Measurements from ENCODE around the gene PGBD4. TPM values are rescaled to one million over a fixed set of nuclear protein-coding genes. Genes with fewer than 3 reads are reported as not detected.
A peak's percentile ranks its signal among the peaks of the same experiment; 100 is the strongest.

Gene PGBD4
- total RNA-seq, 1 experiment from 2014 or later, result 1.3 TPM

DNA sequence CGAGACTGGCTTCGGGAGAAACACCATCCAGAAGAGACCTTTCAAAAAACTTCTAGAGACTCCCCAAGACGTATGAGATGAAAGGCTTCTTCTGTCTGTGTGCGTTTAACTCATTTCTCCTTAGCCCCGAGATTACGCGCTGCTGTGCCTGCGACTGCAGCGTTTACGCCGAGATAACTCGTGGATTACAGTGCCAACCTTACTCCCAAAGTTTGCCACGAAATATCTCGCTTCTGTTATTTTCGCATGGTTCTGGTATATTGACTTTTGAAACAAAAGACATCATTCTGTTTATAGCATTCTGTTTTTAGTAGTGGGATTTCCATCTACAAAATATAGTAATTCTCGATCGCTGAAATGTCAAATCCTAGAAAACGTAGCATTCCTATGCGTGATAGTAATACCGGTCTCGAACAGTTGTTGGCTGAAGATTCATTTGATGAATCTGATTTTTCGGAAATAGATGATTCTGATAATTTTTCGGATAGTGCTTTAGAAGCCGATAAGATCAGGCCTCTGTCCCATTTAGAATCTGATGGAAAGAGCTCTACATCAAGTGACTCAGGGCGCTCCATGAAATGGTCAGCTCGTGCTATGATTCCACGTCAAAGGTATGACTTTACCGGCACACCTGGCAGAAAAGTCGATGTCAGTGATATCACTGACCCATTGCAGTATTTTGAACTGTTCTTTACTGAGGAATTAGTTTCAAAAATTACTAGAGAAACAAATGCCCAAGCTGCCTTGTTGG, 467 bp downstream of the PGBD4 start:
- peak overlapping the region; percentile 89 for H3K27ac Mint-ChIP-seq (ENCODE audit: unreplicated experiment)
- TSS peak; percentile 83 for BruUV-seq (replicated peaks)
- no peaks in the 10 kb centered on the region for H3K27me3 Mint-ChIP-seq (ENCODE audit: unreplicated experiment)
- no peak for DNase-seq
- H3K9me3 Mint-ChIP-seq (ENCODE audit: low read depth, unreplicated experiment), result no peaks in the 10 kb centered on the region
- TF ChIP-seq, protein P1, sequence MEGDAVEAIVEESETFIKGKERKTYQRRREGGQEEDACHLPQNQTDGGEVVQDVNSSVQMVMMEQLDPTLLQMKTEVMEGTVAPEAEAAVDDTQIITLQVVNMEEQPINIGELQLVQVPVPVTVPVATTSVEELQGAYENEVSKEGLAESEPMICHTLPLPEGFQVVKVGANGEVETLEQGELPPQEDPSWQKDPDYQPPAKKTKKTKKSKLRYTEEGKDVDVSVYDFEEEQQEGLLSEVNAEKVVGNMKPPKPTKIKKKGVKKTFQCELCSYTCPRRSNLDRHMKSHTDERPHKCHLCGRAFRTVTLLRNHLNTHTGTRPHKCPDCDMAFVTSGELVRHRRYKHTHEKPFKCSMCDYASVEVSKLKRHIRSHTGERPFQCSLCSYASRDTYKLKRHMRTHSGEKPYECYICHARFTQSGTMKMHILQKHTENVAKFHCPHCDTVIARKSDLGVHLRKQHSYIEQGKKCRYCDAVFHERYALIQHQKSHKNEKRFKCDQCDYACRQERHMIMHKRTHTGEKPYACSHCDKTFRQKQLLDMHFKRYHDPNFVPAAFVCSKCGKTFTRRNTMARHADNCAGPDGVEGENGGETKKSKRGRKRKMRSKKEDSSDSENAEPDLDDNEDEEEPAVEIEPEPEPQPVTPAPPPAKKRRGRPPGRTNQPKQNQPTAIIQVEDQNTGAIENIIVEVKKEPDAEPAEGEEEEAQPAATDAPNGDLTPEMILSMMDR (IDR thresholded peaks at IDR 0.05; ENCODE audit: unreplicated experiment), result no peak
- peaks cover 17% of the 10 kb centered on the region for H3K36me3 Mint-ChIP-seq (ENCODE audit: insufficient read depth, unreplicated experiment)
- intact Hi-C loops (cut with micrococcal nuclease; ENCODE audit: unreplicated experiment), result no loop called here
- CTCF ChIA-PET, result no interaction called here
- peak overlapping the region; percentile 89 for H3K4me3 Mint-ChIP-seq (ENCODE audit: low read depth, unreplicated experiment)
- H3K4me1 Mint-ChIP-seq (ENCODE audit: low read depth, unreplicated experiment), result no peaks in the 10 kb centered on the region

DNA sequence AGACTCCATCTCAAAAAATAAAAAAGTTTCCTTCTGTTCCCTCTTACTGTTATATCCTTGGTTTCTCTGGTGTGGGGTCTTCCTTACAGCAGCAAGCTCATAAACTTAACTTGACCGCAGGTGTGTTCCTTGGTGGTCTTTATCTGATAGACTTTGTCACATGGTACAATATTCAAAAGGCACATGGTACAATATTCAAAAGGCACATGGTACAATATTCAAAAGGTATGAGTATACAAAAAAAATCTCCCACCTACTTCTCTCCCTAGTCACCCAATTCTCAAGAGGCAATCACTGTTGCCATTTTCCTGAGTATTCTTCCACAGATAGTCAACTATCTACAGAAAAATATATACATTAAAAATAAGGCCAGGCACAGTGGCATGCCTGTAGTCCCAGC, 4.5 kb downstream of the PGBD4 start:
- no TSS peak for BruUV-seq (replicated peaks)
- peaks cover 8% of the 10 kb centered on the region for H3K36me3 Mint-ChIP-seq (ENCODE audit: insufficient read depth, unreplicated experiment)
- CTCF ChIA-PET, result no interaction called here
- intact Hi-C loops (cut with micrococcal nuclease; ENCODE audit: unreplicated experiment), result no loop called here
- DNase-seq, result no peak
- H3K4me3 Mint-ChIP-seq (ENCODE audit: low read depth, unreplicated experiment), result no peak overlapping the region
- no peak overlapping the region for H3K27ac Mint-ChIP-seq (ENCODE audit: unreplicated experiment)
- no peaks in the 10 kb centered on the region for H3K4me1 Mint-ChIP-seq (ENCODE audit: low read depth, unreplicated experiment)
- no peaks in the 10 kb centered on the region for H3K9me3 Mint-ChIP-seq (ENCODE audit: low read depth, unreplicated experiment)
- TF ChIP-seq, protein P1 (IDR thresholded peaks at IDR 0.05; ENCODE audit: unreplicated experiment), result no peak
- H3K27me3 Mint-ChIP-seq (ENCODE audit: unreplicated experiment), result no peaks in the 10 kb centered on the region

DNA sequence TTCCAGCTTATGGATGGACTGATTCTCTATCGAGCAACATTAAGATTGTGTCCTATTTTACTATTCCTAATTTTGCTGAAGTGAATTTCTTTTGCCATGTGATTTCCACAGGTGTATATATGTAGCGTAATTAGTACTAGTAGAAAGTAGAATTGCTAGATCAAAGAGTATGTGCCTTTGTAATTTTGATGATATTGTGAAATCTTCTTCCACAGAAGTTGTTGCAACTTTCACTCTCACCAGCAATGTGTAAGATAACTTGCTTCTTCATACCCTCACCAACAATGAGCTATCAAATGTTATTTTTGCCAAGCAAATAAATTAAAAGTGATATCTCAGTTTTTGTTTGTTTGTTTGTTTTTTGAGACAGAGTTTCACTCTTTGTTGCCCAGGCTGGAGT, 5.4 kb downstream of the PGBD4 start:
- Mint-ChIP-seq H3K36me3 (ENCODE audit: insufficient read depth, unreplicated experiment) (no peaks in the 10 kb centered on the region), H3K4me3 (ENCODE audit: low read depth, unreplicated experiment) (no peak overlapping the region), H3K4me1 (ENCODE audit: low read depth, unreplicated experiment) (no peaks in the 10 kb centered on the region), H3K27ac (ENCODE audit: unreplicated experiment) (no peak overlapping the region), H3K27me3 (ENCODE audit: unreplicated experiment) (no peaks in the 10 kb centered on the region), H3K9me3 (ENCODE audit: low read depth, unreplicated experiment) (no peaks in the 10 kb centered on the region)
- no peak for DNase-seq
- BruUV-seq (replicated peaks), result no TSS peak
- intact Hi-C loops (cut with micrococcal nuclease; ENCODE audit: unreplicated experiment), result no loop called here
- TF ChIP-seq, protein P1 (IDR thresholded peaks at IDR 0.05; ENCODE audit: unreplicated experiment), result no peak
- CTCF ChIA-PET, result no interaction called here

DNA sequence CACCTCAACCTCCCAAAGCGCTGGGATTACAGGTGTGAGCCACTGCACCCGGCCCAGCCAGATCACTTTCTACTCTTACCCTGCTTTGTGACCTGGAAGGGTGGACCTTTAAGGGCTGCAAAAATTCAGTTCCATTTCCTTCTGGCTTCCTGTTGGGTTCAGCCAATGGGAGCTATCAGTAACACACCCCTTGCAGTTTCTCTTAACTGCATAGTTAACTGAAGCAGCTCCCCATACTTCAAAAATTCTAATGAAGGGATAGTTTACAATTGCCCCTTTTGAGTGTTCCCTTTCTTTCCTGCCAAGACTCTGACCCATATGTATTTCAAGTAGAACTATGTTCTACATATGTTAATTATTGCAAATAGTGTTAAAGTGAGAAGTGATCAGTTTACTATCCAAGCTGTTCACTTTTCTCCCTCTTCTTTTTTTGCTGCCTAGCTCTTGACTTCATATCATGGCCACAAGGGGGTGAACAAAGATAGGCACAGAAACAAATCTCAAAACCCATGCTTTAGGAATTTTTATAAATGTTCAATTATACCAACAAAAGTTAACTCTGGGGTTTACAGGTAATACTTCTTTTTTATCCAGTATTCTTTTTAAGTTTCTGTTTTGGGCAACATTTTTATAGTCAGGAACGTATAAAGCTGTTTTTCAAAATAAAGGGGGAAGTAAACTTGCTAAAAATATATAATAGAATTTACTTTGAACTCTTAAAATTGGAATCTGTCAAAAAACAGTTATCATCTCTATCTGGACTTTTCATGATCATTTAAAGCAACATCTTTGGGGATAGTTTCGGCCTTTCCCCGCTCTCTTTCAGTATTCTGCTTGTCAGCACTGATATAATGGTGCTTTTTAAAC, 8.1 kb downstream of the PGBD4 start:
- intact Hi-C loops (cut with micrococcal nuclease; ENCODE audit: unreplicated experiment), result loop anchor here (1.0 kb wide), 1 partner anchor 100 kb away; the partner anchor contains the start of gene KATNBL1
- H3K9me3 Mint-ChIP-seq (ENCODE audit: low read depth, unreplicated experiment), result no peaks in the 10 kb centered on the region
- BruUV-seq (replicated peaks), result no TSS peak
- CTCF ChIA-PET, result interaction anchor here (1.4 kb wide), 1 partner anchor 99 kb away, joined by 13 read pairs; the partner anchor contains the start of gene KATNBL1
- H3K4me1 Mint-ChIP-seq (ENCODE audit: low read depth, unreplicated experiment), result no peaks in the 10 kb centered on the region
- DNase-seq, result peak; percentile 1
- TF ChIP-seq, protein P1 (IDR thresholded peaks at IDR 0.05; ENCODE audit: unreplicated experiment), result no peak
- no peak overlapping the region for H3K4me3 Mint-ChIP-seq (ENCODE audit: low read depth, unreplicated experiment)
- H3K27ac Mint-ChIP-seq (ENCODE audit: unreplicated experiment), result no peak overlapping the region
- no peaks in the 10 kb centered on the region for H3K27me3 Mint-ChIP-seq (ENCODE audit: unreplicated experiment)
- H3K36me3 Mint-ChIP-seq (ENCODE audit: insufficient read depth, unreplicated experiment), result no peaks in the 10 kb centered on the region
